ENCODE measurements around the gene SGPP2.

Gene SGPP2

GRCh38 chr2:222393733-222394267 lies 30.5 kb upstream of the SGPP2 start:
- Histone ChIP-seq H3K4me3 (ENCODE audit: low read depth, low read length) (no peak overlapping the region), H3K36me3 (replicated peaks) (no peaks in the 10 kb centered on the region), H3K27ac (no peak overlapping the region), H3K27me3 (replicated peaks) (no peaks in the 10 kb centered on the region)
- TF ChIP-seq CTCF (IDR thresholded peaks at IDR 0.05; ENCODE audit: low read depth, low read length, missing control alignments) = no peak
- no peak for DNase-seq
- in situ Hi-C loops (cut with HindIII; ENCODE audit: low pct_ligation_motif_present, low sequenced_read_pairs) = no loop called here

- no peak overlapping the region for H3K4me3 ChIP-seq (ENCODE audit: low read depth, low read length)
- H3K27ac ChIP-seq = no peak overlapping the region
- in situ Hi-C loops (cut with HindIII; ENCODE audit: low pct_ligation_motif_present, low sequenced_read_pairs) = no loop called here
- no peak for DNase-seq
- no peaks in the 10 kb centered on the region for H3K36me3 ChIP-seq (replicated peaks)
- no peak for TF ChIP-seq CTCF (IDR thresholded peaks at IDR 0.05; ENCODE audit: low read depth, low read length, missing control alignments)
- H3K27me3 ChIP-seq (replicated peaks) = no peaks in the 10 kb centered on the region
Measured at GRCh38 chr2:222398446-222398885, 25.9 kb upstream of the SGPP2 start.

- DNase-seq = no peak
- Histone ChIP-seq H3K4me3 (ENCODE audit: low read depth, low read length) (no peak overlapping the region), H3K27ac (no peak overlapping the region), H3K36me3 (replicated peaks) (no peaks in the 10 kb centered on the region), H3K27me3 (replicated peaks) (no peaks in the 10 kb centered on the region)
- TF ChIP-seq CTCF (IDR thresholded peaks at IDR 0.05; ENCODE audit: low read depth, low read length, missing control alignments) = no peak
- in situ Hi-C loops (cut with HindIII; ENCODE audit: low pct_ligation_motif_present, low sequenced_read_pairs) = no loop called here
Measured at GRCh38 chr2:222399038-222399783, 25.1 kb upstream of the SGPP2 start.

GRCh38 chr2:222404151-222404905 lies 20.0 kb upstream of the SGPP2 start:
- Histone ChIP-seq H3K27ac (no peak overlapping the region), H3K36me3 (replicated peaks) (no peaks in the 10 kb centered on the region), H3K27me3 (replicated peaks) (no peaks in the 10 kb centered on the region), H3K4me3 (ENCODE audit: low read depth, low read length) (no peak overlapping the region)
- no peak for DNase-seq
- in situ Hi-C loops (cut with HindIII; ENCODE audit: low pct_ligation_motif_present, low sequenced_read_pairs) = no loop called here
- no peak for TF ChIP-seq CTCF (IDR thresholded peaks at IDR 0.05; ENCODE audit: low read depth, low read length, missing control alignments)

- Histone ChIP-seq H3K36me3 (replicated peaks) (no peaks in the 10 kb centered on the region), H3K4me3 (ENCODE audit: low read depth, low read length) (no peak overlapping the region), H3K27ac (no peak overlapping the region), H3K27me3 (replicated peaks) (no peaks in the 10 kb centered on the region)
- no peak for TF ChIP-seq CTCF (IDR thresholded peaks at IDR 0.05; ENCODE audit: low read depth, low read length, missing control alignments)
- DNase-seq = no peak
- in situ Hi-C loops (cut with HindIII; ENCODE audit: low pct_ligation_motif_present, low sequenced_read_pairs) = no loop called here
Measured at GRCh38 chr2:222408684-222409083, 15.7 kb upstream of the SGPP2 start.
